SK-N-MC (cell line): Measurements from ENCODE around the gene CBX3.

Experiments used
- EZH2 ChIP-seq: fragments of 200-600 bp; sonication (generic); IDR thresholded peaks from one replicate; pipeline ENCODE4 v1.6.1; 2017; ENCODE audit warnings: antibody characterized with exemption
- FOXP2 ChIP-seq: optimal IDR thresholded peaks from 2 replicates; pipeline ENCODE3; 2011; ENCODE audit warnings: mild to moderate bottlenecking, moderate library complexity; ENCODE audit not compliant: insufficient read depth; ENCODE audit errors: extremely low read length, control extremely low read depth

DNA sequence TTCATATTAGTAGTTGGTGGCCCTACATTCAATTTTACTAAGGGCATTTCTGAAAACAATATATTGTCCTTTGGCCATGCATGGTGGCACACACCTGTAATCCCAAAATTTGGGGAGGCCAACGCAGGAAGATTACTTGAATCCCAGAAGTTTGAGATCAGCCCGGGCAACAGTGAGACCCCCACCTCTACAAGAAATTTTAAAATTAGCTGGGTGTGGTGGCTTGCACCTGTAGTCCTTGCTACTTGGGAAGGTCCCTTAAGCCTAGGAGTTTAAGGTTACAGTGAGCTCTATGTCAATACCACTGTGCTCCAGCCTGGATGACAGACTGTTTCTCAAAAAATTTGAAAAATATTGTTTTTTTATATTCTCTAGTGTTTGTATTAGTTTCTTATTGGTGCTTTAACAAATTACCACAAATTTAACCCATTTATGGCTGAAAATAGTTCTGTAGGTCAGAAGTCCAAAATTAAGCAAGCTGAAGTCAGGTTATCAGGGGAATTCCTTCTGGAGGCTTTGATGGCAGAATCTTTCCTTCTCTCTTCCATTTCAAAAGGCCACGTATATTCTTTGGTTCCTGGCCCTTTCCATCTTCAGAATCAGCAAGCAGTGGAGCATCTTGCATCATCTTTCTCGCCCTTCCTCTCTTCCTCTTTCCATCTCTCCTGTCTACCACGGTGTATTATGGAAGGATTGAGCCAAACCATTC is 12.4 kb downstream of the CBX3 start:
- TF ChIP-seq EZH2 (no peak), FOXP2 (no peak)
